ENCODE measurements around the gene SEMA3G.

GRCh38 chr3:52401021-52401420 lies 43.9 kb downstream of the SEMA3G start:
- TF ChIP-seq, protein P1, sequence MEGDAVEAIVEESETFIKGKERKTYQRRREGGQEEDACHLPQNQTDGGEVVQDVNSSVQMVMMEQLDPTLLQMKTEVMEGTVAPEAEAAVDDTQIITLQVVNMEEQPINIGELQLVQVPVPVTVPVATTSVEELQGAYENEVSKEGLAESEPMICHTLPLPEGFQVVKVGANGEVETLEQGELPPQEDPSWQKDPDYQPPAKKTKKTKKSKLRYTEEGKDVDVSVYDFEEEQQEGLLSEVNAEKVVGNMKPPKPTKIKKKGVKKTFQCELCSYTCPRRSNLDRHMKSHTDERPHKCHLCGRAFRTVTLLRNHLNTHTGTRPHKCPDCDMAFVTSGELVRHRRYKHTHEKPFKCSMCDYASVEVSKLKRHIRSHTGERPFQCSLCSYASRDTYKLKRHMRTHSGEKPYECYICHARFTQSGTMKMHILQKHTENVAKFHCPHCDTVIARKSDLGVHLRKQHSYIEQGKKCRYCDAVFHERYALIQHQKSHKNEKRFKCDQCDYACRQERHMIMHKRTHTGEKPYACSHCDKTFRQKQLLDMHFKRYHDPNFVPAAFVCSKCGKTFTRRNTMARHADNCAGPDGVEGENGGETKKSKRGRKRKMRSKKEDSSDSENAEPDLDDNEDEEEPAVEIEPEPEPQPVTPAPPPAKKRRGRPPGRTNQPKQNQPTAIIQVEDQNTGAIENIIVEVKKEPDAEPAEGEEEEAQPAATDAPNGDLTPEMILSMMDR (IDR thresholded peaks at IDR 0.05): no peak
- no peak for TF ChIP-seq POLR2A (IDR thresholded peaks at IDR 0.05)

All from thyroid gland (tissue), 4 donors.